SK-N-SH (cell line): ENCODE data around the gene EXOC4. TPM values are rescaled to one million over a fixed set of nuclear protein-coding genes. Genes with fewer than 3 reads are reported as not detected.

ENCODE experiments used
- CTCF ChIA-PET: fragments of 300-600, 350-600 bp; formaldehyde crosslinking; extraction: SDS; loops from one replicate; lab custom pipeline; 2021; lab: Yijun Ruan, JAX
- POLR2A ChIA-PET: fragments of 350-600 bp; sonication (Branson Sonifier 250); formaldehyde crosslinking; extraction: SDS; loops from one replicate; lab custom pipeline; 2020; ENCODE audit warnings: antibody characterized with exemption, inconsistent platforms; lab: Yijun Ruan, JAX
- DNase-seq: peaks from one replicate; pipeline ENCODE4 v3.0.0; 2012
- H2AFZ ChIP-seq: fragments of 200-600 bp; sonication (generic); 2 replicates; pipeline ENCODE4 v1.8.1; 2016; ENCODE audit warnings: antibody characterized with exemption, mild to moderate bottlenecking, low read depth
- H3F3A ChIP-seq: fragments of 200-600 bp; sonication (generic); replicated peaks from 2 replicates; pipeline ENCODE3; 2016; ENCODE audit warnings: antibody characterized with exemption, mild to moderate bottlenecking; ENCODE audit not compliant: insufficient read depth
- H3K27ac ChIP-seq, 2 experiments: fragments of 200-500 bp in 1 of 2; fragments of 200-600 bp in 1 of 2; sonication (Bioruptor generic) in 1 of 2; sonication (generic), shearing (Covaris generic) in 1 of 2; 2 replicates each; pipeline versions ENCODE4 v1.5.1 to v1.6.1; 2014 to 2016; ENCODE audit warnings: low read depth in 2 of 2, inconsistent platforms in 1 of 2, low read length in 1 of 2, mild to moderate bottlenecking in 1 of 2, mixed read lengths in 1 of 2
- H3K27me3 ChIP-seq: fragments of 200-600 bp; sonication (generic), shearing (Covaris generic); 2 replicates; pipeline ENCODE4 v1.6.1; 2016; ENCODE audit warnings: mixed run types; ENCODE audit not compliant: insufficient read depth
- H3K36me3 ChIP-seq, 2 experiments: fragments of 200-500 bp in 1 of 2; fragments of 200-600 bp in 1 of 2; sonication (Bioruptor generic) in 1 of 2; sonication (generic) in 1 of 2; replicated peaks in 1 of 2; 2 replicates each; pipeline versions ENCODE3 to v1.5.1; 2014 to 2016; ENCODE audit warnings: low read length in 1 of 2, mild to moderate bottlenecking in 1 of 2; ENCODE audit not compliant: insufficient read depth in 2 of 2, control insufficient read depth in 1 of 2
- H3K4me1 ChIP-seq, 2 experiments: fragments of 200-500 bp in 1 of 2; fragments of 200-600 bp in 1 of 2; sonication (Bioruptor generic) in 1 of 2; sonication (generic), shearing (Covaris generic) in 1 of 2; 2 replicates each; pipeline versions ENCODE4 v1.5.1 to v1.6.1; 2014 to 2016; ENCODE audit warnings: low read depth in 1 of 2, low read length in 1 of 2, mixed run types in 1 of 2; ENCODE audit not compliant: insufficient read depth in 2 of 2, control insufficient read depth in 1 of 2
- H3K4me2 ChIP-seq: fragments of 200-600 bp; sonication (generic), shearing (Covaris generic); 2 replicates; pipeline ENCODE4 v1.6.1; 2017; ENCODE audit warnings: mixed run types
- H3K4me3 ChIP-seq, 2 experiments: fragments of 200-500 bp in 1 of 2; fragments of 200-600 bp in 1 of 2; sonication (Bioruptor generic) in 1 of 2; sonication (generic), shearing (Covaris generic) in 1 of 2; 2 replicates each; pipeline versions ENCODE4 v1.5.1 to v1.8.1; 2014 to 2016; ENCODE audit warnings: low read depth in 2 of 2, inconsistent platforms in 1 of 2, low read length in 1 of 2, mild to moderate bottlenecking in 1 of 2, mixed read lengths in 1 of 2, moderate library complexity in 1 of 2
- H3K79me2 ChIP-seq: fragments of 200-600 bp; sonication (generic); 2 replicates; pipeline ENCODE4 v1.8.1; 2017; ENCODE audit warnings: mild to moderate bottlenecking; ENCODE audit not compliant: insufficient read depth
- H3K9ac ChIP-seq: fragments of 200-600 bp; sonication (generic); 2 replicates; pipeline ENCODE4 v1.6.1; 2017; ENCODE audit warnings: mixed run types
- H3K9me2 ChIP-seq: fragments of 200-600 bp; sonication (generic); 2 replicates; pipeline ENCODE4 v1.6.1; 2017; ENCODE audit warnings: mixed run types
- H3K9me3 ChIP-seq: fragments of 200-600 bp; sonication (generic); 2 replicates; pipeline ENCODE4 v1.6.1; 2017; ENCODE audit warnings: mixed run types, mild to moderate bottlenecking, moderate library complexity
- H4K20me1 ChIP-seq: fragments of 200-600 bp; sonication (generic); 2 replicates; pipeline ENCODE4 v1.6.1; 2017; ENCODE audit warnings: mild to moderate bottlenecking, mixed run types; ENCODE audit not compliant: insufficient read depth
- ELF1 ChIP-seq: IDR thresholded peaks from 2 replicates; pipeline ENCODE4 v1.4.0; 2012
- EP300 ChIP-seq, 2 experiments: IDR thresholded peaks; 2 replicates each; pipeline versions ENCODE4 v1.4.0 to v1.6.1; 2012; ENCODE audit warnings: borderline replicate concordance in 1 of 2, low read depth in 1 of 2, low read length in 1 of 2
- EZH2phosphoT487 ChIP-seq: fragments of 200-600 bp; sonication (generic); IDR thresholded peaks from 2 replicates; pipeline ENCODE4 v1.6.1; 2017; ENCODE audit warnings: low read depth, mixed run types, mild to moderate bottlenecking, antibody characterized with exemption, moderate library complexity, borderline replicate concordance
- FOXJ3 ChIP-seq: sonication (generic); formaldehyde crosslinking; IDR thresholded peaks from 2 replicates; pipeline ENCODE4 v1.5.1; 2020; ENCODE audit warnings: mild to moderate bottlenecking, missing genetic modification reagents
- GATA2 ChIP-seq: sonication (generic); formaldehyde crosslinking; IDR thresholded peaks from 2 replicates; pipeline ENCODE4 v1.5.0; 2020; ENCODE audit warnings: mild to moderate bottlenecking, missing genetic modification reagents
- MEF2A ChIP-seq: IDR thresholded peaks from 2 replicates; pipeline ENCODE4 v1.4.0; 2012; ENCODE audit warnings: low read depth, borderline replicate concordance
- MXI1 ChIP-seq: IDR thresholded peaks from 2 replicates; pipeline ENCODE4 v1.6.1; 2012; ENCODE audit warnings: mild to moderate bottlenecking, low read depth, low read length, improper control_type of control experiment
- NRF1 ChIP-seq: IDR thresholded peaks from 2 replicates; pipeline ENCODE4 v1.6.1; 2012; ENCODE audit warnings: low read depth, mild to moderate bottlenecking, low read length
- POLR2AphosphoS5 ChIP-seq: IDR thresholded peaks from 2 replicates; pipeline ENCODE4 v1.6.1; 2012; ENCODE audit warnings: low read depth, low read length
- RAD21 ChIP-seq: IDR thresholded peaks from 2 replicates; pipeline ENCODE4 v1.6.1; 2012; ENCODE audit warnings: mild to moderate bottlenecking, low read length
- RCOR1 ChIP-seq: fragments of 150-350 bp; IDR thresholded peaks from 2 replicates; pipeline ENCODE4 v1.6.1; 2017; ENCODE audit warnings: antibody characterized with exemption, low read length
- REST ChIP-seq: IDR thresholded peaks from 2 replicates; pipeline ENCODE4 v1.6.1; 2012; ENCODE audit warnings: mild to moderate bottlenecking, low read depth, low read length, moderate library complexity
- RFX5 ChIP-seq: IDR thresholded peaks from 2 replicates; pipeline ENCODE4 v1.6.1; 2012; ENCODE audit warnings: mild to moderate bottlenecking, improper control_type of control experiment, low read length
- SMC3 ChIP-seq: IDR thresholded peaks from 2 replicates; pipeline ENCODE4 v1.6.1; 2012; ENCODE audit warnings: low read depth, low read length, improper control_type of control experiment
- TAF1 ChIP-seq: IDR thresholded peaks from 2 replicates; pipeline ENCODE4 v1.6.1; 2012; ENCODE audit warnings: low read depth, mild to moderate bottlenecking, low read length, moderate library complexity, borderline replicate concordance
- TCF12 ChIP-seq: IDR thresholded peaks from 2 replicates; pipeline ENCODE4 v1.4.0; 2012
- TEAD4 ChIP-seq: IDR thresholded peaks from 2 replicates; pipeline ENCODE4 v1.4.0; 2012; ENCODE audit warnings: mild to moderate bottlenecking, borderline replicate concordance; ENCODE audit not compliant: insufficient read depth
- WGBS: methylation state at CpG from one replicate; pipeline ENCODE4 v1.1.6; 2017; ENCODE audit warnings: low lambda C conversion rate; 5-methylcytosine and 5-hydroxymethylcytosine counted together
- polyA plus RNA-seq, 3 experiments: library from polyadenylated mRNA; depleted of rRNA; stranded (reverse); fragments of >200 nt; gene quantifications; 2 replicates each; pipeline ENCODE4 v1.2.3, GENCODE V29; 2012
- TF ChIP-seq, protein P1 (sequence below): fragments of 150-350 bp; IDR thresholded peaks from 2 replicates; pipeline ENCODE4 v1.6.1; 2017; ENCODE audit warnings: antibody characterized with exemption, low read length, low read depth, borderline replicate concordance
- TF ChIP-seq, protein P2 (sequence below): IDR thresholded peaks from 2 replicates; pipeline ENCODE4 v1.4.0; 2012; ENCODE audit warnings: low read depth

EXOC4 gene
- polyA plus RNA-seq, 1 of the 3 experiments (the other 2 are of a cell fraction): 37.3 TPM

DNA sequence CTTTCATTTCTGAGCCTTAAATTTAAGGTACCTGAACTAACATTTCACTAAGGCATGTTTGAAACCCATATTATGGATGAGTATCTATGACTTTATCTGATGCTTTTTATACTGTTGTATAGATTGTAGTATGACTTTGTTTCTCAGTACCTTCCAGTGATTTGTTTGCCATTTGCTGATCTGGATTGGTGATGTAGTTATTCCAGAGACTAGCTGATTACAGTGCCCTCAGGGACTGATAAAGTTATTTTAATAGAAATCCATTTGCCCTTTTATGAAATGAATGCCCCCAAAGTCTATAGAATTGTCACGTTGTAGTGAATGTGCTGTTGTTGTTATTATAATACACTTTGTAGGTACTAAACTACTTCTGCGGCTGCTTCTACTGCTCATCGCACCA lies 488.8 kb downstream of the EXOC4 start:
- WGBS: 90% methylated on average over 3 of the region's 3 CpGs
- POLR2A ChIA-PET: interaction anchor here (3.6 to 3.9 kb wide), 2 partner anchors 56 to 95 kb away, joined by 18 to 26 read pairs; no protein-coding TSS in a partner anchor
- no peak; the same call in 1 of the 2 replicates for TF ChIP-seq RFX5
- TF ChIP-seq GATA2: peak; percentile 56
- TF ChIP-seq REST: no peak
- no peak for TF ChIP-seq EZH2phosphoT487
- no peak for TF ChIP-seq TEAD4
- TF ChIP-seq ELF1: no peak
- no peak for TF ChIP-seq SMC3
- TF ChIP-seq EP300 (IDR thresholded peaks at IDR 0.05; ENCODE audit: borderline replicate concordance in 1 of 2, low read depth in 1 of 2, low read length in 1 of 2): peak in 1 of 2 experiments; percentile 83; a peak in 2 of 4 replicates
- no peak for TF ChIP-seq MEF2A

GRCh38 chr7:133742709-133743538 lies 490.0 kb downstream of the EXOC4 start:
- CTCF ChIA-PET: interaction anchor here (0.6 to 6.3 kb wide), 104 partner anchors 8 to 678 kb away, joined by 3 to 80 read pairs (median 4); no protein-coding TSS in a partner anchor
- no peaks in the 10 kb centered on the region for H3F3A ChIP-seq
- H3K4me3 ChIP-seq: no peak overlapping the region
- WGBS: 48% methylated on average over 6 of the region's 6 CpGs
- H4K20me1 ChIP-seq: no peaks in the 10 kb centered on the region
- no peak overlapping the region for H3K4me2 ChIP-seq
- POLR2A ChIA-PET: interaction anchor here (0.9 to 3.9 kb wide), 13 partner anchors 28 to 309 kb away, joined by 3 to 26 read pairs (median 10); no protein-coding TSS in a partner anchor
- no peaks in the 10 kb centered on the region for H3K9me3 ChIP-seq
- no peaks in the 10 kb centered on the region for H3K27me3 ChIP-seq
- H3K79me2 ChIP-seq: no peaks in the 10 kb centered on the region
- peaks cover 14 to 80% of the 10 kb centered on the region in 2 experiments; a peak in 3 of 4 replicates for H3K4me1 ChIP-seq
- peak overlapping the region; percentile 10 to 100; a peak in 3 of 4 replicates for H3K27ac ChIP-seq
- no peaks in the 10 kb centered on the region for H3K9me2 ChIP-seq
- peaks cover 0 to 3% of the 10 kb centered on the region in 2 experiments for H3K36me3 ChIP-seq
- no peak overlapping the region for H3K9ac ChIP-seq
- H2AFZ ChIP-seq: no peak overlapping the region
- peak; percentile 36 for DNase-seq
- TF ChIP-seq RAD21 (peak; percentile 95), TEAD4 (peak; percentile 71), FOXJ3 (CRISPR knock-in tag) (peak; percentile 89; the same call in 1 of the 2 replicates), MXI1 (0 out of 2 replicates have a peak, but pooled peaks have one; percentile 27), RCOR1 (peak; percentile 74), TAF1 (no peak), POLR2AphosphoS5 (no peak; the same call in 1 of the 2 replicates), EP300 (IDR thresholded peaks at IDR 0.05; ENCODE audit: borderline replicate concordance in 1 of 2, low read depth in 1 of 2, low read length in 1 of 2) (peak; percentile 49 to 89; a peak in 3 of 4 replicates), SMC3 (peak; percentile 89), GATA2 (peak; percentile 80), NRF1 (no peak), TCF12 (no peak; the same call in 1 of the 2 replicates), RFX5 (peak; percentile 8; the same call in 1 of the 2 replicates)
- TF ChIP-seq, protein P1, sequence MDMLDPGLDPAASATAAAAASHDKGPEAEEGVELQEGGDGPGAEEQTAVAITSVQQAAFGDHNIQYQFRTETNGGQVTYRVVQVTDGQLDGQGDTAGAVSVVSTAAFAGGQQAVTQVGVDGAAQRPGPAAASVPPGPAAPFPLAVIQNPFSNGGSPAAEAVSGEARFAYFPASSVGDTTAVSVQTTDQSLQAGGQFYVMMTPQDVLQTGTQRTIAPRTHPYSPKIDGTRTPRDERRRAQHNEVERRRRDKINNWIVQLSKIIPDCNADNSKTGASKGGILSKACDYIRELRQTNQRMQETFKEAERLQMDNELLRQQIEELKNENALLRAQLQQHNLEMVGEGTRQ: no peak
- TF ChIP-seq, protein P2, sequence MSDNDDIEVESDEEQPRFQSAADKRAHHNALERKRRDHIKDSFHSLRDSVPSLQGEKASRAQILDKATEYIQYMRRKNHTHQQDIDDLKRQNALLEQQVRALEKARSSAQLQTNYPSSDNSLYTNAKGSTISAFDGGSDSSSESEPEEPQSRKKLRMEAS: no peak

More for the DNA sequence above, 488.8 kb downstream of the EXOC4 start:
- DNase-seq: no peak
- no peak overlapping the region for H3K4me3 ChIP-seq
- peaks cover 14 to 68% of the 10 kb centered on the region in 2 experiments; a peak in 3 of 4 replicates for H3K4me1 ChIP-seq
- CTCF ChIA-PET: interaction anchor here (0.6 to 6.3 kb wide), 42 partner anchors 10 to 400 kb away, joined by 3 to 80 read pairs (median 8); no protein-coding TSS in a partner anchor
- H3K9me2 ChIP-seq: no peaks in the 10 kb centered on the region
- H3K27me3 ChIP-seq: no peaks in the 10 kb centered on the region
- H3K27ac ChIP-seq: peak overlapping the region in 1 of 2 experiments; percentile 100; a peak in 2 of 4 replicates
- H3F3A ChIP-seq: no peaks in the 10 kb centered on the region
- H3K36me3 ChIP-seq: peaks cover 0 to 3% of the 10 kb centered on the region in 2 experiments
- no peaks in the 10 kb centered on the region for H4K20me1 ChIP-seq
- no peak overlapping the region for H3K9ac ChIP-seq
- no peak overlapping the region for H3K4me2 ChIP-seq
- no peak overlapping the region for H2AFZ ChIP-seq
- no peaks in the 10 kb centered on the region for H3K9me3 ChIP-seq
- H3K79me2 ChIP-seq: no peaks in the 10 kb centered on the region
